Femur (tissue), 1 donor: ENCODE data around the gene NPPC.
"Not testable (repeated sequence)": the region's sequence is repeated elsewhere in the genome, so short reads cannot be mapped to it uniquely, and the experiment has no call there.

Source experiments
- DNase-seq: peaks from one replicate; pipeline ENCODE4 v3.0.0-alpha.2; 2017

The NPPC gene, protein sequence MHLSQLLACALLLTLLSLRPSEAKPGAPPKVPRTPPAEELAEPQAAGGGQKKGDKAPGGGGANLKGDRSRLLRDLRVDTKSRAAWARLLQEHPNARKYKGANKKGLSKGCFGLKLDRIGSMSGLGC

DNA sequence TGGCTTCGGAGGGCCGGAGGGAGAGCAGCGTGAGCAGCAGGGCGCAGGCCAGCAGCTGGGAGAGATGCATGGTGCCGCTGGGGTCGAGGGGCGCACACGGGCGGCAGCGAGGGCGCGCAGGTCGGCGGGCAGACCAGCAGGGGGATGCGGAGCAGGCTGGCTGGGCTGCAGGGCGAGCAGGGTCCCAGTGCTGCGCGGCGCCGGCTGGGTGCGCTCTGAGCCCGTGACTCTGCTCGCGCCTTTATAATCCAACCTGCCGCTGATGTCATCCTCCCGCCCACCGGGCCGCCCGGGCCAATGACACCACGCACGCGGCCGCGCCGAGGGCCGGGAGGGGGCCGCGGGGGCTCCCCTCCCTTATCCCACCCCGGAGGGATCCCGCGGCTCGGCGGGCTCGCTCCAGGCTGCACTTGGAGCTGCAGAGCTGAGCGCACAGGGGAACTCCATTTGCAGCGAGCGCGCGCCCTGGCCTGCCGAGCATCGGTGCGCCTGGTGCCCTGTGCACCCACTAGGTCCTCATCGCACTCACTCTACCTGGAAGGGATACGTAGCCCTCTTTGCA, at the start of gene NPPC:
TSS of gene NPPC (minus strand) at position 217 of the 562 bp plus-strand sequence. CDS start at position 70, 147 bp downstream.
- peak; percentile 84 for DNase-seq

DNA sequence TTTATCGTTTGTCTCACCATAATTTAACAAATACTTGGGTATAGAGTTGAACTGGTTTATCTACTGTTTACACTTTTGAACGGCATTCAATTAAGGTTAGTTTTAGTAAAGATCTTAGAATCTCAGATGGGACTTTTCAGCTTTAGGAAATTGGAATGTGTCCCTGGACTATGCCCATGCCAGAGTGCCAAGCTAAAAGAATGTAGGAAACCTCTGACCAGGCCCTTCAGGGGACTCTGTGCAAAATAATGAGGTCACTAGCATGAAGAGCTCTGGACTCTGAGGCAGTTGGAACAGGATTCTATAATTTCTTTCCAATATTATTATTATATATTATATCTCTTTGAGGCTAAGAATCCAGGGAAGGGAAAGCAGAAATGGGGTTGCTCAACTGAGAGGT, 48.8 kb upstream of the NPPC start:
- DNase-seq = no peak

DNA sequence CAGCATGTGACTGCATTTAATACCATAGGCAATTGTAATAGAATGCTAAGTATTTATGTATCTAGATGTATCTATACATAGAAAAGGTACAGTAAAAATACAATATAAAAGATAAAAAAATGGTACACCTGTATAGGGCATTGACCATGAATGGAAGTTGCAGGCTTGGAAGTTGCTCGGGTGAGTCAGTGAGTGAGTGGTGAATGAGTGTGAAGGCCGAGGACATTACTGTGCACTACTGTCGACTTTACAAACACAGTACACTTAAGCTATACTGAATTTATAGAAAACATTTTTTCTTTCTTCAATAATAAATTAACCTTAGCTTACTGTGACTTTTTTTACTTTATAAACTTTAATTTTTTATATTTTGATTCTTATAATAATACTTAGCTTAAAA, 44.3 kb upstream of the NPPC start:
- DNase-seq = no peak

DNA sequence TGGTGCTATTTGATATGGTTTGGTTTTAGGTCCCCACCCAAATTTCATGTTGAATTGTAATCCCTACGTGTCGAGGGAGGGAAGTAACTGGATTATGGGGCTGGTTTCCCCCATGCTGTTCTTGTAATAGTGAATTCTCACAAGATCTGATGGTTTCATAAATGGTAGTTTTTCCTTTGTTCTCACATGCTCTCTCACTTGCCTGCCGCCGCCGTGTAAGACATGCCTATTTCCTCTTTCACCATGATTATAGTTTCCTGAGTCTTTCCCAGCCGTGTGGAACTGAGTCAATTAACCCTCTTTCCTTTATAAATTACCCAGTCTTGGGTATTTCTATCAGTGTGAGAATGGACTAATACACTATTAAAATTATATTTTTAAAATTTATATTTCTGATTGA, 42.6 kb upstream of the NPPC start:
- DNase-seq = no peak

DNA sequence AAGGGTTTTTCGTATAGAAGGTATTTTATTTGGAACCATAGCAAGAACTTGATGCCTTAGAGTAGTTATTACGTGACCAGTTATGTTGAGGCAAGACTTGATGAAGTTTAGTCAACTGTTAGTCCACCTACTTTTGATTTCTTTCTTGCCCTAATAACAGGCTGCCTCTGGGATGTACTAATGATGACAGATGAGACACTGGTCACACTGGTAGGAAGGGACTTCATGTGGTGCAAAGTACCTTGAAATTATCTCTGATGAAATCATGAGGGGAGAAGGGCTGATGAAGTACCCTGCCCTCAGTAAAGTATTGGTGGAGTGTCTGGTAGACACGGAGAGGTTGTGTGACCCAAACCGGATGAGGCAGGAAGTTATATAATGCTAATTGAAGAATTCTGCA, 40.7 kb upstream of the NPPC start:
- DNase-seq = no peak

DNA sequence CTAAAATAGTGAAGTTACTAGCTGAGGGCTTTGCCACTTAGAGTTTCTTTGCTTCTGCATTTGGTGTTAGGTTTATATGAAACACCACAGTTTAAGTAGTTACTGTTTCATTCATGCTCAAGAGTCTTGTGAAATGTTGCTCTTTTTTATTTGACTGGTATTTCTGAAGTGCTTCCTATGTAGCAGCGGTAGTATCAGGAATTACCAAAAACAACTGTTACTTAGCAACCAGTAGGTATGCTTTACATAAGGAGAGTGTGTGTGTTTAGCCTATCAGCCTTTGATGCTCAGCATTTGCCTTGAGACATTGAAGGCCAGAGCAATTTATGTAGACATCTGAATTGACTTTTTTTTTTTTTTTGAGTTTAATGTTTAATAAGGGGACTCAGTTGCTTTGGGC, 38.9 kb upstream of the NPPC start:
- no peak for DNase-seq

DNA sequence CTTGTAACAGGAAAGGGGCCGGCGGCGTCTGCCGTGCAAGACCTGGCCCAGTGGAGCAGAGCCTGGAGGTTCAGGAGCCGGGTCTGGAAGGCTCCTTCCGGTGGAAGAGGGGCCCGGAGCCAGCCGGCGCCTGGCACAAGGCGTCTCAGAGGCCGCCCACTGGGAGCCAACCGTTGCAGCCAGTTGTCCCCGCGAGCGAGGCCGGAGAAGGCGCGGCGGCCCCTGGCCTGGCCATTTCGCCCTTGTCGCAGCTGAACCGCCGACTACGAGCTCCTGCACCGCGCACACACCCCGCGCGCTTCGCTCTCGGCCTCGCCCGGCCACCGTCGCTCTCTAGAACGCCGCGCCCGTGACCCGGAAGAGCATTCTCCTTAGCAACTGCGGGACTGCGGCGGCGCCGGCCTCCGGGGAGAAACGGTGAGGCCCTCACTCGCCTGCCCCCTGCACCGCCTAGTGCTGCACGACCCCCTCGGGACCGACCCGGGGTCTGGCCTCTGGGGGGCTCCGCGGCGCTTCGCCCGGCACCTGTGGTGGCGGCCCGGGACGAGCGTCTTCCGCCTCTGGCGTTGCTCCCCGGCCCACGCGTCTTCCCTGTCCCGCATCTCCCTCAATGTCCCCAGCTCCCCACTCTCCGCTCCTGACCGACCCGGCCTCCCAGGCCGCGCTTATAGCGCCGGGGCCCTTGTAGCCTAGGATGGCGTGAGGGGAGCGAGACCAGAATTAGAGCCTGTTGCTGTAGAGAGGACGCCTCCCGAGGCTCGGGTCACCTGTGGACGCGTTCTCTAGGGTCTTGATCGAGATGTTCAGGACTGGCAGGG, 35.4 kb upstream of the NPPC start, which contains the start of gene DIS3L2:
TSS of gene DIS3L2 (plus strand) at position 365 of the 818 bp plus-strand sequence. CDS start 53,215 bp downstream, outside the sequence.
- DNase-seq = peak; percentile 89

DNA sequence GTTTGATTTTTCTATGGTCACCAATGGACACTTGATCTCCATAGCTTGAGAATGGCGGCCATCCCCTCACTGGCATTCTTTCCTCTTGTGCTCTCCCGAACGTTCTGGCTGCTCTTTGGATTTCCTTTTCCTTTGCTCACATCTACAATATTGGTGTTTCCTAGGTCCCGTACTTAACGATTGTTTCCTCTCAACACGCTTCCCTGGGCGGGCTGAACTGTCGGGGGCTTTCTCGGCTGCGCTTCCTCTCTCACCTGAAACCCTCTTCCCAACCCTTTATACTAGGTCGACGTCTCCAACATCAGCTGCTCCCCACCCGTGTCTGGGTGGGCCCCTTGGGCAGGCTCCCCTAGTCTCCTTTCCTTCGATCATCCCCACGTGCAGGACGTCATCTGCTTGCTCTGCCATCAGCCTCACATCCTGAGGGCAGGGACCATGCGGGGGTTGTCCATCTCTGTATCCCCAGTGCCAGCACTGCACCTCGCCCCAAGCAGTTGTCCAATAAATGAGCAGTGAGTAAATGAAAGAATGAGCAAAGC, 34.7 kb upstream of the NPPC start:
- no peak for DNase-seq

DNA sequence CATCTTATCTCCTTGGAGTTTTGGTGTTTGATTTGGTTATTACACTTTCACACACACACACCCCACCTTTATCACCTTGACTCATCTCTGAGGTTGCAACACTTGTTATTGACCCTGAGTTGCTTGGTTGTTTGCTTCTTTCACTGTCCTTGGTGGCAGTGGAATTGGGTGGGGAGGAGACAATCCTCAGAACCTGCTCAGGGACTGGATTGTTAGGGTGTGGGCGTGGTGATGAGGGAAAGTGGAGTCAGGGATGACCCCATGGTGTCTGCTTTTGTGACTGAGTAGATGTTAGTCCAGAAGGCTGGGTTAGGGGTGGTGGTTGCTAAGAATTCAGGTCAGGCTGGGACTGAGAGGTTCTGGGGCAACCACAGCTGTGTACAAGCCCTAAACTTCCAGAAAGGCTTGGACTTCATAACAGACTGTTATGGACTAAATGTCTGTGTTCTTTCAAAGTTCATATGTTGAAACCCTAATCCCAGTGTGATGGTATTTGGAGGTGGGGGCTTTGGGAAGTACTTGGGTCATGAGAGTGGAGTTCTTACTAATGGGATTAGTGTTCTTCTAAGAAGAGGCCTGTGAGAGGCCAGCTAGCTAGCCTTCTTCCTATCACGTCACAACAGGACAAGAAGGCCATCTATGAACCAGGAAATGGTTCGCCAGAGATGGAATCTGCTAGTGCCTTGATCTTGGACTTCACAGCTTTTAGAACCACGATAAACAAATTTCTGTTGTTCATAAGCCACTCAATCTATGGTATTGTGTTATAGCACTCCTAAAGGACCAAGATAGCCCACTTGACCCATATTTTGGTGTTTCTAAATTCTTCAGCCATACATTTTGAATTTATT, 31.9 kb upstream of the NPPC start:
- DNase-seq = no peak

DNA sequence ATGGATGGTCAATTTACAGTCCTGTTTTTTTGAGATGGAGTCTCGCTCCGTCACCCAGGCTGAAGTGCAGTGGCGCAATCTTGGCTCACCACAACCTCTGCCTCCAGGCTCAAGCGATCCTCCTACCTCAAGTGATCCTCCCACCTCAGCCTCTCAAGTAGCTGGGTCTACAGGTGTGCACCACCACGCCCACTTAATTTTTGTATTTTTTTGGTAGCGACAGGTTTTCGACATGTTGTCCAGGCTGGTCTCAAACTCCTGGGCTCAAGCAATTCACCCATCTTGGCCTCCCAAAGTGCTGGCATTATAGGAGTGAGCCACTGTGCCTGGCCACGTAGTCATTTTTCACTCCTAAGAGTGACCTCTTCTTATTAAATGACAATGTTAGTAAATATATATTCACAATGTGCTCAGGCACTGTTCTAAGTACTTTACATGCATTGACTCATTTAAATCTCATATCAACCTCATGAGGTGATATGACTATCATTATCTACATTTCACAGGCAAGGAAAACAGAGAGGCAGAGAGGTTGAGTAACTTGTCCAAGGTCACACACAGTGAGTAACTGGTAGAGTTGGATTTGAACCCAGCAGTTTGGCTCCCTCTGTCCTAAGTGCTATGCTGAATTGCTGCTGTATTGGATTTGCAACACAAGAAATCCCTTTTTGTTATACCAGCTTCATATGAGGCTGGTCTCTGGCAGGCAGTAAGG, 29.7 kb upstream of the NPPC start:
- DNase-seq = no peak

DNA sequence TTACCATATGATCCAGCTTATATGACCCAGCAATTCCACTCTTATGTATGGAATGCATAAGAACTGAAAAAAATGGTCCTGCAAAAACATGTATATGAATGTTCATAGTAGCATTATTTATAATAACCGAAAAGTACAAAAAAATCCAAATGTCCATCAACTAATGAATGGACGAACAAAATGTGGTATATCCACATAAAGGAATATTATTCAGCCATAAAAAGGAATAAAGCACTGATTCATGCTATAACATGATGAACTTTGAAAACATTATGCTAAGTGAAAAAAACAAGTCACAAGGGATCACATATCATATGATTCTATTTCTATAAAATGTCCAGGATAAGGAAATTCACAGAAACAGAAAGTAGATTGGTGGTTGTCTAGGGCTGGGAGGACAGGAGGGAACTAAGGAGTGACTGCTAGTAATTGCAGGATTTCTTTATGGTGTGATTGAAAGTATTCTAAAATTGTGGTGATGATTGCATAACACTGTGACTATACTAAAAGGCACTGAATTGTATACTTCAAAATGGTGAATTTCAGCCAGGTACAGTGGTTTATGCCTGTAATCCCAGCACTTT, 25.3 kb upstream of the NPPC start:
- no peak for DNase-seq

DNA sequence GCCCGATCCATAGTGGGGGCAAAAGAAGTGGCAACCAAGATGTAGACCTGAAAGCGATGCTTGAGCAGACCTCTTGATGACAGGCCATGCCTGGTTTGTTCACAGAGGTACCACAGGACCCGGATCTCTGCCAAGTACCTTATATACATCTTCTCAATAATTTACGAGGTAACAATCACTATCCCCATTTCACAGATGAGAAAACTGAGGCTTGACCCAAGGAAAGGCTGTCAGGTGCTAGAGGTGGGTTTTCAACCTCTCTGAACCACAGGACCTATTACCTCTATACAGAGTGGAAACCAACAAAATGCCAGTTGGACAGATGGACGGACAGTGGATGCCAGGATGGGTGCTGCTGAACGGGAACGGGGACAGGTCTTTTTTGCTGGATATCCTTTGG, 21.5 kb upstream of the NPPC start:
- no peak for DNase-seq

DNA sequence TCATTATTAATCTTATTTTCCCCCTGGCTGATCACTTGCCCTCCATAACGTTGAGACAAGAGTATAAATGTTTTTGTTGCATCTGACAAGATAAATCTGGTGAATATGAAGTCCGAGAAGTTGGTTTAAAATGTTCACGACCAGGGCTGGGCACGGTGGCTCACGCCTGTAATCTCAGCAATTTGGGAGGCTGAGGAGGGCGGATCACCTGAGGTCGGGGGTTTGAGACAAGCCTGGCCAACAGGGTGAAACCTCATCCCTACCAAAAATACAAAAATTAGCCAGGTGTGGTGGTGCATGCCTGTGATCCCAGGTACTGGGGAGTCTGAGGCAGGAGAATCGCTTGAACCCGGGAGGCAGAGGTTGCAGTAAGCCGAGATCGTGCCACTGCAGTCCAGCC, 20.9 kb upstream of the NPPC start:
- DNase-seq = not testable (repeated sequence)

DNA sequence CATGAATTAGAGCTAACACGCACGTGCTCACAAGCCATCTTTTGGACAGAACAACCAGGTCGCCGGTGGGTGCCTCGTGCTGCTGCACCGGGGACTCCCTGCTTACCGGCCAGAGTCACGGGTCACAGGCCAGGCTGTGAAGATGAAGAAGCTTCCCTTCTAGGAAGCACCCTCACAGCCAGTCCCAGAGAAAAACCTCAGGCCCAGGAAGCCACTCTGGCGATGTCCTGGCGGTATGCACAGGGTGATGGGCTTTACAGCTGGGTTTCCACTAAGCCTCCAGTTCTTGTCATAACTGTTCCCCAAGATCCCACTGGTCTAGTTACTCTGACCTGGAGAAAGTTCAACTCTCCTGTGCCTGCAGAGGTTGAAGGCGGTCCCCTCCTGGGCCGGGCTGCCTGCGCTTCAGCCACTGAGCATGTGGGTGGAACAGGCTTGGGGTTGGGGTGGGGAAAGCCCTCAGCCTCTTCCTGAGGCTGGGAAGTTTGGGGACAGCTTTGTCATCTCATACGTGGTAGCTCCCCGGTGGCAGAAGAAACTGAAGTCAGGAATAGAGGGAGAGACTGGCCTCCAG, 20.1 kb upstream of the NPPC start:
- DNase-seq = no peak

DNA sequence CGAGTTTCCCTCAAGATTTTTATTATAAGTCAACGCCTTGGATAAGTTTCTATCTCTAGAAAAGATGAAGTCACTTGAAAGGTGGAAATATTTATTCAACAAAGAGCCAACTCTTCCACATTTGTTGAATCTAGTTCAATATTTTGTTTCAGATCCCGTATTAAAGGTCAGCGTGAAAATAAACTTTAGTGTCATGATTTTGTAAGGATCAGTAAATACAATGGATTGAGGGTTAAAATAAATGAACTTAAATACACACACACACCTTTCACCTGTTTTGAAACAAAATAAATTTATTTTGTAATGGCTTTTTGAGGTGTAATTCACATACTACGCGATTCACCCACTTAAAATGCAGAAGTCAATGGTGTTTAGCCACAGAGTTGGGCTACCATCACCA, 16.0 kb upstream of the NPPC start:
- DNase-seq = no peak

DNA sequence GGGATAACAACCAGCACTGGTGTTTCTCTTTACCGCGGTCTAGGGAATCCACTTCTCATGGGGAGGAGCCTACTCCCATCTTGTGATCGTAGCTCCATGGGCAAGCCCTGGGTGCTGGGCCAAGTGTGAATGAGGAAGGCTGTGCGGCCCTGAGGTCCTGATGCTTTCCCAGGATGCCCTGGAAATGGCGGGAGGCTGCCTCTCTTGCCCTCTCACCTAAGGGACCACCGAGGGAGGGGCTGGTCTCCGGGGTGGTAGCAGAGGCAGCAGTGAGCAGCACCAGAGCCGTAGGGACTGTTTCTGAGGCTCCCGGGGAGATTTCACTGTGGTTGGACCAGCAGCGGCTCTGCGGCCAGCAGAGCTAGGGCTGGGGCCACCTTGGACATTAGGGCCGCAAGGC, 15.5 kb upstream of the NPPC start:
- no peak for DNase-seq

DNA sequence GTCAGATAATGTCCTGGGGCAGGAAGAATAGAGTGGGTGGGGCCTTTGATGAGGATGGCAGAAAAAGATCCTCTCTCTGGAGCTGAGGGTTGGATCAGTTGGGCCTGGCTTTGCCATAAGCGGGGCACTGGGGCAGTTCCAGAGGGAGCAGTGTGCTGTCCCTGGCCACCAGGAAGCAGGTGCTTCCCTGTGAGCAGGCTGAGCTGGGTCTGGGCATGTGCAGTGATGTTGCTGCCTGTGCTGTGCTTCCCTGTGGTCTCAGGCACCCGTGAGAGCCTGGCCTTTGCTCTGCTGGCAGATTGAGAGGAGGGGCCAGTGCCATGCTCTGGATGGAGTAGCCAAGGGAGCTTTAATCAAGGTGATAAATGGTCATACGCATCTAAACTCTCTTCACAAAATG, 14.6 kb upstream of the NPPC start:
- DNase-seq = no peak

DNA sequence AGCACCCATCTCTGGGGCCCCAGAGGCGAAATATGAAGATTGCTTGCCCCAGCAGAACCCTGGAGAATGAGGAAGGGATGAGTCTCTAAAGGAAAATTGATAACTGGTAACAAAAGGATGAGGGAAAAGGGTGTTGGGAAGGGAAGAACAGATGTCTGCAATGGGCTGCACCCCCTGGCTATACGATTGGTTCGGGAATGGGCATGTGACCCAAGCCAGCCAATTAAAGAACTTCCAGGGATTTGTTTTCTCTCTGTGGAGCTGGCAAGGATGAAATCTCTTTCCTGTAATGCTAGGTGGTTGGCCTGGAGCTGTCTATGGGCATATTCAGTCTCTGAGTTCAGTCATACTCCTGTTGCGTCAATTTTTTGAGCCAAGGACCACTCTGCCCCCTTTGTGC, 12.8 kb upstream of the NPPC start:
- no peak for DNase-seq

DNA sequence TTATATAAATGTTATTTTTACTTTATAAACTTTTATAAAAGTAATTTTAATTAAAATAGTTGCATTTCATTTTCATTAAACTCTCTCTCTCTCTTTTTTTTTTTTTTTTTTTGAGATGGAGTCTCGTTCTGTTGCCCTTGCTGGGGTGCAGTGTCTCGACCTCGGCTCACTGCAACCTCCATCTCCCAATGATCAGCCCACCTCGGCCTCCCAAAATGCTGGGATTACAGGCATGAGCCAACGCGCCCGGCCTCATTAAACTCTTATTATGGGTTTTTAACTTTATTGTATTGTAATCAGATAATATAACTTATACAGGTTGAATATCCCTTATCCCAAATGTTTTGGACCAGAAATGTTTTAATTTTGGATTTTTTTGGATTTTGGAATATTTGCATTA, 10.9 kb upstream of the NPPC start:
- DNase-seq = no peak

DNA sequence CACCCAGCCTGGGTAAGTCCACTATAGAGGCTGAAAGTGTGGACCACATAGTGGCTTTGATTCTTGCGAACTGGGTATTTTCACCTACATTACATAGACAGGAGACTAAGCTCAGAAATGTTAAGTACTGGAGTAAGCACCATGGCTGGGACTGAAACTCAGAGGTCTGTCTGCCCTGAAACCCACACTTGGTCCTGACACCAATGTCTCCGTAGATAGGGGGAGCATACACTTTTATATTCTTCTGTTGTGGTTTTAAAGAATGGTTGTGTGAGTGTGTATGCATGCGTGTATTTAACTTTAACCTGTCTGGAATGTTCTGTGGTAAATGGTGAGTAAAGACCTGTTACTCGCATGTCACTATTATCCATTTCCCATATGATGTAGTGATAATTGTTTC, 10.3 kb upstream of the NPPC start:
- DNase-seq = no peak

DNA sequence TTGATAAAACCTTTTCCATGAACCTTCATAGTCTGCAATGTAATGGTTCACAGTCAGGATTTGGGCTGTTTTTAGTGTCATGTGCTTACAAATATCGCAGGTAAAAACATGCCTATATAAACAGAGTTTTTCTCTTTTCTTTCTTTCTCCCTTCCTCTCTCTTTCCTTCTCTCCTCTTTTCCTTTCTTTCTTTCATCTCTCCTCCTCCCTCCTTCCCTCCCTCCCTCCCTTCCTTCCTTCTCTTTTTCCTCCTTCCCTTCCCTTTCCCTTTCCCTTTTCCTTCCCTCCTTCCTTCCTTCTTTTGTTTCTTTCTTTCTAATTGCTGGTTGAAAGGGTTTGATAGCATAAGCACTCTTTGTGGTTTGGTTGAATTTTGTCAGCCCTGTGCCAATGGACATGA, 9.6 kb upstream of the NPPC start:
- no peak for DNase-seq

DNA sequence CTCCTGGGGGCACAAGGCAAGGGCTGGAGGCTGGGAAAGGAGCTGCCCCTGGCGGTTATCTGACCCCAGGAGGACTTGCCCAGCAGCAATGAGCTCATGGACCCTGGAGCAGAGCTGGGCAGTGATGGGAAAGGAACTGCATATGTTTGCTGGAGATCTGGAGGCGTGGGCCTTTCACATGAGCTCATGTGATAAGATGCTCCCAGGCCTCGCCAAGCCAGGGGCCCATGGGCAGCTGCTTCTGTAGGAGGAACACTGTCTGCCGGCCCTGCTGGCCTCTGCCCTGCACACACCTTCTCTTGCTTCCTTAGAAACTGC, 9.0 kb upstream of the NPPC start:
- DNase-seq = no peak
